KBM-7 (cell line): ENCODE measurements around the gene SLC25A42.
"Not testable (repeated sequence)": the region's sequence is repeated elsewhere in the genome, so short reads cannot be mapped to it uniquely, and the experiment has no call there.

Experiments used
- DNase-seq: peaks from one replicate; pipeline ENCODE4 v3.0.0-alpha.2; 2015
- in situ Hi-C: fragments of 300-500 bp; cut with MboI; formaldehyde crosslinking; loops from 2 replicates; pipeline ENCODE4 v1.14.3; 2020; ENCODE audit warnings: low sequenced_read_pairs, low pct_unique_long_range_greater_than_20kb, mixed read lengths

Gene SLC25A42

DNA sequence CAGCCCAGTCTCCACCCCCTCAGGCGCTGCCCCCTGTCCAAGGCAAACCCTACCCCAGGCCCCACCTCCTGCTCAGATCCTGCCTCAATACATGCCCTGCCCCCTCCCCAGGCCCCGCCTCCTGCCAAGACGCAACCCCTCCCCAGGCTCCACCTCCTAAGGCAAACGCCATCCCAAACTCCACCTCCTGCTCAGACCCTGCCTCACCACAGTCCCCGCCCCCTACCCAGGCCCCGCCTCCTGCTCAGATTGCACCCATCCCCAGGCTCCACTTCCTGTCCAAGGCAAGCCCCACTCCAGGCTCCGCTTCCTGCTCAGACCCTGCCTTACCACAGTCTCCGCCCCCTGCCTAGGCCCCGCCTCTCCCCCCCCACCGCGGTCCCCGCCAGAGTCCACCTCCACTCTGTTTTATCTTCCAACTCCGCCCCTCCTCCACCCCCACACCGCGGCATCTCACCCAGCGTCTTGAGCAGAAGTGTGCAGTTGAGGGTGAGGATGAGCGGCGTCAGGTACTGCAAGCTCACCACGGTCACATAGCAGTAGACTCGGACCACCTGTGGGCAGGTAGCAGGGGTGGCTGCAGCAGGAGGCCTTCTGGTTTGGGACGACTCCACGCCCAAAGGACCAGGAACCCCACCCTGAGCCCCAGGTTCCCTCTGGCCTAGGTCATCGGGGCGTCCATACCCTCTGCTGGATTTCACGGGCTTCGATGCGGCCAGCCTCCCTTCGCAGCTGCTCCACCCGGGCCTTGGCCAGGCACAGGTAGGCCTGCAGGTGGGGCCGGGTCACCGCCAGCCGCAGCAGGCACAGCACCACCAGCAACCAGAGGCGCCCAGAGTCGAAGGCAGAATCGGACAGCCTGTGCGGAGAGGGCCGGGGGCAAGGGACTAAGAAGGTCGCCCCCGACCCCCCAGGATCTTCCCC is 56.8 kb downstream of the SLC25A42 start:
- in situ Hi-C loops: no loop called here
- peak; percentile 43 for DNase-seq

DNA sequence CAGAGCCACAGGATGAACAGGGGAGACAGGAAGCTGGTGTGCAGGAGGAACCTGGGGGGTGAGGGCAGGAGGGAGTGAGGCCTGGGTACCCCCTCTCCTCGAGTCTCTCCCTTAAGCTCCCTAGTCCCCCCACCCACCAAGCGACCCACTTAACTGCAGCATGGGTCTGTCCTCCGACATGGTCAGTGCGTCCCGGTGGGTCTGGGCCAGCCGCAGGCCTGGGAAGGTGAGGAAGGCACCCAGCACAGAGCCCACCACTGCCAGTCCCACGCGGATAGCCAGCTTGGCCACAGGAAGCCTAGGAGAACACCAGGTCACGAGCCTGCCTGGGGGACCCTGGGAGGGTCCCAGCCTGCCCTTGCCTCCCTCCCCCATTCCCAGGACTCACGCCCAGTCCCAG is 57.6 kb downstream of the SLC25A42 start:
- no peak for DNase-seq
- in situ Hi-C loops: no loop called here

- DNase-seq: no peak
- in situ Hi-C loops: no loop called here
Observed at GRCh38 chr19:19122902-19123301, 59.1 kb downstream of the SLC25A42 start.

GRCh38 chr19:19123386-19123785 is 59.6 kb downstream of the SLC25A42 start:
- no peak for DNase-seq
- in situ Hi-C loops: no loop called here

- no peak for DNase-seq
- in situ Hi-C loops: no loop called here
Observed at GRCh38 chr19:19126102-19126501, 62.3 kb downstream of the SLC25A42 start.

DNA sequence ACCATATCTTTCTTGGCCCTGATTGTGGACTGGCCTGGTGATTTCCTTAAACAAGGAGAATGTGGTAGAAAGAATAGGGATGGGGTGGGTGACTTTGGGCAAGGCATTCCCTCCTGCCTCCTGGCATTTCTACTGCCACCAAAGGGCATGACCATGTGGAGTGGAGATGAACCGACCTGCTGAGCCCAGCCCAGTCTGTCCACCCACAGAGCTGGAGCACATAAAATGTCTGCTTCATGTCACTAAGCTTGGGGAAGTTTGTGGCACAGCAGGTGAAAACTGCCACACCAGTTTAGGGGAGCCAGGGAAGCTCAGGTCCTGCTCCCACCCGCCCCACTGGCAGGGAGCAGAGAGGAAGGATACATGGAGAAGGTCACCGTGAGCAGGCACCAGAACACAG is 68.2 kb downstream of the SLC25A42 start:
- in situ Hi-C loops: no loop called here
- no peak for DNase-seq

- no peak for DNase-seq
- in situ Hi-C loops: no loop called here
Observed at GRCh38 chr19:19132912-19133311, 69.1 kb downstream of the SLC25A42 start.

GRCh38 chr19:19133985-19134384 is 70.2 kb downstream of the SLC25A42 start:
- no peak for DNase-seq
- in situ Hi-C loops: no loop called here

DNA sequence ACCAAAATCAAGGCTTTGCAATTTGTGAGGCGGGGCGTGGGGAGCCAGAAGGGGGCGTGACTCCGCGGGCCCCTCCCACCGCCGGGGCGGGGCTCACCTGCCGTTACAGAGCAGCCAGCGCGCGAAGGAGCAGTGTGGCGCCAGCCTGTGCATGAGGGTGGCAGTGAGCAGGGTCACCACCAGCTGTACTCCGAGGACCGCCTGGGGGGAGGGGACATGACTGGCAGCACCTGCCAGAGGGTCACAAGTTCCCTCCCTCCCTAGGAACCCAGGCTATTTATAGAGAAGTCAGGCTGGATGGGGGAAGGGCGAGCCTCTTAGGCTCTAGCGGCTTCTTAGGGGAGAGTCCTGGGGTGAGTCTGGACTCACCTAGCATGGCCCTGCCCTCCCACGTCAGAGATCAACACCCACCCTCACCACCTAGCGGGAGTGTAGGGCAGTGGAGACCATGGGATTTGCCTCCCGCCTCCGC is 70.9 kb downstream of the SLC25A42 start:
- in situ Hi-C loops: no loop called here
- DNase-seq: peak; percentile 49

DNA sequence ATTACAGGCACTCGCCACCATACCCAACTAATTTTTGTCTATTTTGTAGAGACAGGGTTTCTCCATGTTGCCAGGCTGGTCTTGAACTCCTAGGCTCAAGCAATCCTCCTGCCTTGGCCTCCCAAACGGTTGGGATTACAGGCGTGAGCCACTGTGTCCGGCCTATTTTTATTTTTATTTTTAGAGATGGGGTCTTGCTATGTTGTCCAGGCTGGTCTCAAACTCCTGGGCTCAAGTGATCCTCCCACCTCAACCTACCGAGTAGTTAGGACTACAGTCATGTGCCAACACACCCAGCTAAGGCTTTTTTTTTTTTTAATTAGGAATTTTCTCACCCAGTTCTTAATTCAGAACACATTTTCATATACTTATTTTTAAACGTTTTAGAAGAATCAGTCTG is 71.9 kb downstream of the SLC25A42 start:
- in situ Hi-C loops, DNase-seq: not testable (repeated sequence)

GRCh38 chr19:19137556-19138108 is 73.8 kb downstream of the SLC25A42 start:
- no peak for DNase-seq
- in situ Hi-C loops: no loop called here

DNA sequence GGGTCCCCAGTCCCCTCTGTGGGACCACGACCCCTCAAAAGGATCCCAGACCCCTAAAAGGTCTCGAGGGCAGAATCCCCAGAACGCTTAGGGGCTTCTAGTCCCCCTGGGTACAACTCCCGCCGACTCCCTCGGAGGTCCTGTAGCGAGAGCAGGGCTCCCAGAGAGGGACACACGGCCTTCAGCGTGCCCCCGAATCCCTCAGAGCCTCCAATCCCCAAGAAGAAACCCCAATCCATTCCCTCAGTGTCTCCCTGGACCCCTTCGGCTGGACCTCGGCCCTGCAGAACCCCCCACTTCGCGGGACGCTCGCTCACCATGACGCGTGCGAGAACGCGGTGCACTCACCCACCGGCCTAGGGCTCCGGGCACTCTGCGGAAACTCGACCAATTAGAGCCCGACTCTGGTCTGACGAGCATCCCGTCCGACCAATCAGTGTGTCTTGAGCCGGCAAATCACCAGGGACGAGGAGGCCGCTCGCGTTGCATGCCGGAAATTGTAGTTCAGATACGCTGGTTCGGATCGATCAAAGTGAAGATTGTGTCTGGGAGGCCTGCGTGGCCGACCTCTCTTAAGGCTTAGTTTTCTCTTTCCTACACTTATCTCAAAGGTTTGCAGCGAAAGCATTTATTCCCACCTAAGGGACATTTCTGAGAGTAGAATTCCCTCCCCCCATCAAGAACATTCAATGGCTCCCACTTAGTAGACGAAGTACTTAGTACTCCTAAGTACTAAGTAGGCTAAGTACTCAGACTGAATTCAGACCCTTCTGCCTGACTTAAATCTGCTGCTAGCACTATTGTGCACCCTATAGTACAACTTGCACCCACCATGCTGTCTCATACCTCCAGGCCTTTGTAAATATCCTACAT is 74.6 kb downstream of the SLC25A42 start, which contains the start of gene TMEM161A:
Gene TMEM161A, minus strand, starts transcription at position 370 of the 873 bp plus-strand sequence. Its CDS starts 50 bp downstream, at position 320.
- in situ Hi-C loops: no loop called here
- peak; percentile 97 for DNase-seq

GRCh38 chr19:19139876-19140229 is 76.1 kb downstream of the SLC25A42 start:
- DNase-seq: no peak
- in situ Hi-C loops: no loop called here

DNA sequence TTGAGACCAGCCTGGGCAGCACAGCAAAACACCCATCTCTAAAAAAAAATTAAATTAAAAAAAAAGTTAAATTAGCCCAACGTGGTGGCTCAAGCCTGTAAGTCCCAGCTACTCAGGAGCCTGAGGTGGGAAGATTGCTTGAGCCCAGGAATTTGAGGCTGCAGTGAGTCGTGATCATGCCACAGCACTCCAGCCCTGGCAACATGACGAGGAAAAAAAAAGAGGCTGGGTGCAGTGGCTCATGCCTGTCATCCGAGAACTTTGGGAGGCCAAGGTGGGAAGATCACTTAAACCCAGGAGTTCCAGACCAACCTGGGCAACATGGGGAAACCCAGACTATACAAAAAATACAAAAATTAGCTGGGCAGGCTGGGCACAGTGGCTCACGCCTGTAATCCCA is 76.7 kb downstream of the SLC25A42 start:
- in situ Hi-C loops: no loop called here
- DNase-seq: no peak

GRCh38 chr19:19142347-19142746 is 78.6 kb downstream of the SLC25A42 start:
- in situ Hi-C loops: no loop called here
- no peak for DNase-seq

DNA sequence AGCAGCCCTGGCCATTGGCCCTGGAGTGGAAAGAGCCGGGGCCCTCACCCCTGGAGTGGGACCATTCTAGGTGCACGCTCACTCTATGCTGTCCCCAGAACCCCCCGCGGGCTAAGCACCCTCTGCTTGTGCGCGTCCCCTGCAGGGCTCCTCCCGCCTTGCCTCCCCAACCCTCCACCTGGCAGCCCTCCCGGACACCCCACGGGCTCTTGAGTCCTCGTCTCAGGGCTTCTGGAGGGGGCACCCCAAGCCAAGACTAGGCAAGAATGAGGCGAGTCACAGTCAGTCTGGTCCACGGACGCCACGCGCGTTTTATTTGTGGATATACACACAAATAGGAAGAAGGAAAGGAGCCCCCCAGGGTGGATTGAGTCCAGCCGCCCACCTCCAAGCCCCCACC is 81.5 kb downstream of the SLC25A42 start:
- in situ Hi-C loops: no loop called here
- no peak for DNase-seq

- in situ Hi-C loops: no loop called here
- peak; percentile 82 for DNase-seq
Observed at GRCh38 chr19:19145684-19146608, 82.2 kb downstream of the SLC25A42 start.

- in situ Hi-C loops: no loop called here
Observed at GRCh38 chr19:19146865-19147264, 83.1 kb downstream of the SLC25A42 start.

DNA sequence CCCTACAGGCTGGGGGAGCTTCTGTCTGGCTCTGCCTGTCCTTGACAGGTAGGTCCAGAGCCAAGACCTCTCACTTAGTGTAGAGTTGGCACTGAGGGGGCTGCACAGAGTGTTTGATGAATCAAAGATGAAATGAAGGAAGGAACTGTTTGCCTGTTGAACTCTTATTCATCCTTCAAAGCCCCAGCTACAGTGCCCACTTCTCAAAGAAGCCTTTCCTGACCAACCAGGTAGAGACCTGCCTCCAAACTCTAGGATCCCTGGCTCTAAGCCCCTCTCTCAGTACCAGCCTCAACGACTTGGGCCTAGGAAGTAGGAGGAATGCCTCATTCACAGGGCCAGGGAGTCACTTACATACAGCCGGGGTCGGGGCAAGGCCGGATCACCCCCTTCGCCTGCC is 83.5 kb downstream of the SLC25A42 start:
- in situ Hi-C loops: no loop called here
- no peak for DNase-seq

More at GRCh38 chr19:19146865-19147264, 83.1 kb downstream of the SLC25A42 start:
- DNase-seq: no peak
